Upper lobe of left lung (tissue), 4 donors: Measurements from ENCODE around the gene TNNT3.

Experiments used
- EP300 ChIP-seq, 4 donors: sonication (generic); formaldehyde crosslinking; IDR thresholded peaks; one replicate each; pipeline ENCODE4 v1.5.1; 2017; ENCODE audit warnings: antibody characterized with exemption in 4 of 4, control low read depth in 2 of 4
- POLR2A ChIP-seq, 4 donors: fragments of 450-650 bp; IDR thresholded peaks; one replicate each; pipeline ENCODE4 v1.5.1; 2016 to 2017; ENCODE audit warnings: antibody characterized with exemption in 4 of 4, mild to moderate bottlenecking in 2 of 4
- POLR2AphosphoS5 ChIP-seq, 2 donors: sonication (generic); formaldehyde crosslinking; IDR thresholded peaks; one replicate each; pipeline ENCODE4 v1.5.1; 2017; ENCODE audit warnings: antibody characterized with exemption in 2 of 2
- TF ChIP-seq, protein P1 (sequence below), 6 experiments: fragments of 450-650 bp in 4 of 6; fragments of 200-600 bp in 2 of 6; sonication (generic) in 2 of 6; IDR thresholded peaks; one replicate each; pipeline ENCODE4 v1.5.1; 2016 to 2019; ENCODE audit warnings: antibody characterized with exemption in 6 of 6

- TF ChIP-seq, protein P1, sequence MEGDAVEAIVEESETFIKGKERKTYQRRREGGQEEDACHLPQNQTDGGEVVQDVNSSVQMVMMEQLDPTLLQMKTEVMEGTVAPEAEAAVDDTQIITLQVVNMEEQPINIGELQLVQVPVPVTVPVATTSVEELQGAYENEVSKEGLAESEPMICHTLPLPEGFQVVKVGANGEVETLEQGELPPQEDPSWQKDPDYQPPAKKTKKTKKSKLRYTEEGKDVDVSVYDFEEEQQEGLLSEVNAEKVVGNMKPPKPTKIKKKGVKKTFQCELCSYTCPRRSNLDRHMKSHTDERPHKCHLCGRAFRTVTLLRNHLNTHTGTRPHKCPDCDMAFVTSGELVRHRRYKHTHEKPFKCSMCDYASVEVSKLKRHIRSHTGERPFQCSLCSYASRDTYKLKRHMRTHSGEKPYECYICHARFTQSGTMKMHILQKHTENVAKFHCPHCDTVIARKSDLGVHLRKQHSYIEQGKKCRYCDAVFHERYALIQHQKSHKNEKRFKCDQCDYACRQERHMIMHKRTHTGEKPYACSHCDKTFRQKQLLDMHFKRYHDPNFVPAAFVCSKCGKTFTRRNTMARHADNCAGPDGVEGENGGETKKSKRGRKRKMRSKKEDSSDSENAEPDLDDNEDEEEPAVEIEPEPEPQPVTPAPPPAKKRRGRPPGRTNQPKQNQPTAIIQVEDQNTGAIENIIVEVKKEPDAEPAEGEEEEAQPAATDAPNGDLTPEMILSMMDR (IDR thresholded peaks at IDR 0.05) = no peak
- TF ChIP-seq POLR2AphosphoS5 (IDR thresholded peaks at IDR 0.05) (no peak), POLR2A (IDR thresholded peaks at IDR 0.05) (no peak), EP300 (IDR thresholded peaks at IDR 0.05) (no peak)
Measured at GRCh38 chr11:1891831-1892115, 27.7 kb upstream of the TNNT3 start, which contains the start of gene PRR33.
